Rectal smooth muscle tissue (tissue), 1 donor: ENCODE results near the gene ZNF398.
"Not testable (repeated sequence)": the region's sequence is repeated elsewhere in the genome, so short reads cannot be mapped to it uniquely, and the experiment has no call there.

ENCODE experiments used
- H3K27ac ChIP-seq: one replicate; pipeline ENCODE4 v1.7.0; 2013; ENCODE audit warnings: low read depth, low read length, inconsistent platforms
- H3K27me3 ChIP-seq: one replicate; pipeline ENCODE4 v1.7.0; 2013; ENCODE audit warnings: low read length; ENCODE audit not compliant: control insufficient read depth, insufficient read depth
- H3K36me3 ChIP-seq: one replicate; pipeline ENCODE4 v1.7.0; 2013; ENCODE audit warnings: low read length; ENCODE audit not compliant: control insufficient read depth, insufficient read depth
- H3K4me1 ChIP-seq: one replicate; pipeline ENCODE4 v1.7.0; 2013; ENCODE audit warnings: low read length; ENCODE audit not compliant: control insufficient read depth, insufficient read depth
- H3K4me3 ChIP-seq: one replicate; pipeline ENCODE4 v1.7.0; 2013; ENCODE audit warnings: low read length
- H3K9ac ChIP-seq: one replicate; pipeline ENCODE4 v1.7.0; 2013; ENCODE audit warnings: low read length

The ZNF398 gene

DNA sequence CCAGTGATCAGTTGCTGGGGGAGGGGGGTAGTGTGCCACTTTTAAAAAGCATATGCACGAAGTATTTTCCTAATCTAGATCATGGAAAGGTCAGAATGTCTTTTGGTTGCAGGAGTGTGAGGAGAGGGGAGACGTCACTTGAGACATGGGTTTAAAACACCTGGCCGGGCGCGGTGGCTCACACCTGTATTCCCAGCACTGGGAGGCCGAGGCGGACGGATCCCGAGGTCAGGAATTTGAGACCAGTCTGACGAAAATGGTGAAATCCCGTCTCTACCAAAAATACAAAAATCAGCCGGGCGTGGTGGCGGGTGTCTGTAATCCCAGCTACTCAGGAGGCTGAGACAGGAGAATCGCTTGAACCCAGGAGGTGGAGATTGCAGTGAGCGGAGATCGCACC is 79.1 kb downstream of the ZNF398 start:
- H3K36me3 ChIP-seq, H3K27me3 ChIP-seq, H3K9ac ChIP-seq, H3K4me1 ChIP-seq, H3K4me3 ChIP-seq, H3K27ac ChIP-seq: not testable (repeated sequence)

DNA sequence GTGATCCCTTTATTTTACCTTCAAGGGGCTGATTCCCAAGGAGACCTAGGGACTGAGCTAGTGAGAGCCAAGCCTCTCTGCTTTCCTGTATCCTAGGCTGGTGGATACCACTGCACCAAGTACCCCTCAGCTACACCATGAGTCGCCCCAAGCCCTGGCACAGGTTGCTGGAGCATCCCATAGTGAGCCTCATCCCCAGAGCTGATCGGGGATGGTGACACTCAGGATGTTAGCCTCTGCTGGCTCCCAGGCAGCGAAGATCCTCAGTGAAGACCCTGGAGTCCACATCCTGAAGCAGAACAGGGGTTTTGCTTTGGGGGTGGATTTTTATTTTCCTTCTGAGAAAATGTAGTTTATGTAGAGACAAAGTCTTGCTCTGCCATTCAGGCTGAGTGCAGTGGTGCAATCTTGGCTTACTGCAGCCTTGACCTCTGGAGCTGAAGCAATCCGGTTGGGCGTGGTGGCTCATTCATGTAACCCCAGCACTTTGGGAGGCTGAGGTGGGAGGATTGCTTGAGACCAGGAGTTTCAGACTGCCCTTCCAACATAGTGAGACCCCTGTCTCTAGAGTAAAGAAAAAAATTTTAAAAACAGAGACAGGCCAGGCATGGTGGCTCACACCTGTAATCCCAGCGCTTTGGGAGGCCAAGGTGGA is 79.7 kb downstream of the ZNF398 start:
- Histone ChIP-seq H3K4me3 (no peak overlapping the region), H3K27ac (no peak overlapping the region), H3K4me1 (no peaks in the 10 kb centered on the region), H3K9ac (no peak overlapping the region), H3K36me3 (peaks cover 8% of the 10 kb centered on the region), H3K27me3 (no peaks in the 10 kb centered on the region)

DNA sequence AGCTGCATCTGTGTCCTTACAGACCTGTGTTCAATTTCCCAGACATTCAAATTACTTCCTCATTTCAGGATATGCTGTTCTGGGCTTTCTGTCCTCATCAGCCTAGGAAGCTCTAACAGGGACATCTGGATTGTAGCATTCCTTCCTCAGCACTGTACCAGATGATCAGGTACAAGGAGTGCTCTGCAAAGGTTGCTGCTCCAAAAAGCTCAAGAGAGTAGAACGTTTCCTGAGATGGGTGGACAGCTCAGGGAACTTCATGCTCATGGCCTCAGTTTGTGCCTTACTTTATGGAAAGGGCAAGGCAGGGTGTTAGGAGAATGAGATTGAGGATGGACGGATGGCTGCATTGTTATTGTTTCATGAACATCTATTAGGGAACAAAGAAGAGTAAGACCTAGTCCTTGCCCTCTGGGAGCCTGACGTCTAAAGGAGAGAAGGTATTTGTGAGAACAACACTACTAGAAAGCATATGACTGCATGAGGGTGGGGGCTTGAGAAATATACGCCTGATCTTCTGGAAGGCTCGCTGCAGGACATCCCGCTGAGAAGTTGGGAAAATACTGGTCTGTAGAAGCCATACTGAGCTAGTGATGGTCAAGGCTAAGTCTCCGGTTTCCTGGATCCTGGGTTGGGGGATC is 81.7 kb downstream of the ZNF398 start:
- Histone ChIP-seq H3K4me1 (no peaks in the 10 kb centered on the region), H3K27me3 (no peaks in the 10 kb centered on the region), H3K27ac (no peak overlapping the region), H3K4me3 (no peak overlapping the region), H3K9ac (no peak overlapping the region), H3K36me3 (peaks cover 8% of the 10 kb centered on the region)

DNA sequence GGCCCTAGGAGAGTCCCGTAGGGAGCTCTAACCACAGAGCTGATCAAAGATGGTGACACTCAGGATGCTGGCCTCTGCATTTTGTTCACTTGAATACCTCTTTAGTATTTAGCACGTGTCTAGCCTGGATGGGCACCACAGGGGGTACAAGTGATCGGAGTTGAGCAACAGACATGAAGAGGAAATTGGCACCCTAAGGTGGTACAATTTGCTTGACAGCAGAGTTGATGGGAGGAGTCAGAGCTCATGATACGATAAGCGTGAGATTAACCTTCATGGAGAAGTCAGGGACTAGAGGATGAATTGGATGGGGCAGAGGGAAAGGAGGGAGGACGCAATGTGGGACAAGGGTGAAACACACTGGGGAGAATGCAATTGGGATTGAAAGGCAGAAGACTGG is 82.3 kb downstream of the ZNF398 start:
- no peak overlapping the region for H3K4me3 ChIP-seq

DNA sequence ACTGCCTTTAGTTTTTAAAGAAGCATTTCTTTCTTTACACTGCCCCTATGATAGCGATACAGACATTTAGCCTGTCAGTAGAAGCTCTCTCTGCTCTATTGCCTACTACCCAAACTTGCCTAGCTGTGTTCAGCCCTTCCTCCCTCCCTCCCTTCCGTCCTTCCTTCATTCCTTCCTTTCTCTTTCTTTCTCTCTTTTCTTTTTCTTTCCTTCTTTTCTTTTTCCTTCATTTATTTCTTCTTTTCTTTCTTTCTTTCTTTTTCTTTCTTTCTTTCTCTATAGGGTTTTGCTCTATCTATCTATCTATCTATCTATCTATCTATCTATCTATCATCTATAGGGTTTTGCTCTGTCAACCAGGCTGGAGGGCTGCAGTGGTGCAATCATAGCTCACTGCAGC is 85.1 kb downstream of the ZNF398 start:
- no peaks in the 10 kb centered on the region for H3K36me3 ChIP-seq
- no peak overlapping the region for H3K9ac ChIP-seq
- H3K27me3 ChIP-seq = no peaks in the 10 kb centered on the region
- no peak overlapping the region for H3K4me3 ChIP-seq
- H3K27ac ChIP-seq = no peak overlapping the region
- H3K4me1 ChIP-seq = no peaks in the 10 kb centered on the region

More for the DNA sequence above, 82.3 kb downstream of the ZNF398 start:
- H3K27ac ChIP-seq = no peak overlapping the region
- H3K36me3 ChIP-seq = peaks cover 8% of the 10 kb centered on the region
- no peaks in the 10 kb centered on the region for H3K27me3 ChIP-seq
- H3K4me1 ChIP-seq = no peaks in the 10 kb centered on the region
- H3K9ac ChIP-seq = no peak overlapping the region
